Measurements from ENCODE around the gene TUBGCP2. TPM values are rescaled to one million over a fixed set of nuclear protein-coding genes. Genes with fewer than 3 reads are reported as not detected.

TUBGCP2 gene
- total RNA-seq, 1 experiment from 2014 or later: 21.4 TPM

DNA sequence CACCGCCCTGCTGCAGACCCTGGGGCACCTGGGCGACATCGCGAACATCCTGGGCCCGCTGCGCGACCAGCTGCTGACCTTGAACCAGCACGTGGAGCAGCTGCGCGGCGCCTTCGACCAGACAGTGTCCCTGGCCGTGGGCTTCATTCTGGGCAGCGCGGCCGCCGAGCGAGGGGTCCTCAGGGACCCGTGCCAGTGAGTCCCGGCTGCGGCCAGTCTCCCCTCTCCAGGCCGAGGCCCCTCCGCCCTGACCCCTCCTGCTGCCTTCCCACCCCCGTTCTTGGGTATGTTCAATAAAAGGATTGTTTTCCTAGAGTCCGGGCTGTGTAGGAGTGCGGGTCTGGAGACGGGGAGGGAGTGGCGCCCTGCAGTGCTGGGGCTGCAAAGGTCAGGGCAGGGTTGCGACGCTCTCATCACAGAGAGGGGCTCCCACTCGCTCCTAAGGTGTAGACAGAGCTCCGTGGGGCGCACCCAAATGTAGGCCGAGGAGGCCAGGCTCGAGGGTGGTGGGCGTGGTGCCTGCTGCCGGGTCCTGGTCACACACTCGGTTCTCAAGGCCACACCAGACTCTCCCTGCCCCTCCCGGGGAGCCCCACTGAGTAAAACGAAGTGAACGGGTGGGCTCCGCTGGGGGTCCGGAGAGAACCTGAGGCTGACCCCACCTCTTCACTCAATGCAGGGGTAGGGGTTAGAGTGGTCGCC, 77.3 kb downstream of the TUBGCP2 start:
- no peaks in the 10 kb centered on the region for H3K4me1 ChIP-seq (ENCODE audit: low read length)
- no peak for DNase-seq
- H3K79me2 ChIP-seq (ENCODE audit: low read length): no peaks in the 10 kb centered on the region
- no peak overlapping the region for H3K27ac ChIP-seq (ENCODE audit: low read length)
- no peak overlapping the region for H3K4me3 ChIP-seq (ENCODE audit: low read length)
- no peaks in the 10 kb centered on the region for H3K36me3 ChIP-seq (ENCODE audit: insufficient read depth, low read length)
- H4K20me1 ChIP-seq (ENCODE audit: insufficient read depth, low read depth, low read length): no peaks in the 10 kb centered on the region
- H3K9ac ChIP-seq (ENCODE audit: low read length): no peak overlapping the region
- no peaks in the 10 kb centered on the region for H3K9me2 ChIP-seq (replicated peaks; ENCODE audit: insufficient read depth, low read length)
- no peak overlapping the region for H3K4me2 ChIP-seq (ENCODE audit: low read depth, low read length, poor library complexity, severe bottlenecking)
- H3K9me3 ChIP-seq (ENCODE audit: low read length): no peaks in the 10 kb centered on the region
- no peaks in the 10 kb centered on the region for H3K27me3 ChIP-seq (ENCODE audit: low read length)
- H2AFZ ChIP-seq (ENCODE audit: low read length): no peak overlapping the region

- Histone ChIP-seq H4K20me1 (ENCODE audit: insufficient read depth, low read depth, low read length) (no peaks in the 10 kb centered on the region), H3K27me3 (ENCODE audit: low read length) (no peaks in the 10 kb centered on the region), H3K9me2 (replicated peaks; ENCODE audit: insufficient read depth, low read length) (no peaks in the 10 kb centered on the region), H3K36me3 (ENCODE audit: insufficient read depth, low read length) (no peaks in the 10 kb centered on the region), H3K4me2 (ENCODE audit: low read depth, low read length, poor library complexity, severe bottlenecking) (no peak overlapping the region), H3K79me2 (ENCODE audit: low read length) (no peaks in the 10 kb centered on the region), H2AFZ (ENCODE audit: low read length) (no peak overlapping the region), H3K27ac (ENCODE audit: low read length) (no peak overlapping the region), H3K4me1 (ENCODE audit: low read length) (no peaks in the 10 kb centered on the region), H3K9ac (ENCODE audit: low read length) (no peak overlapping the region), H3K9me3 (ENCODE audit: low read length) (no peaks in the 10 kb centered on the region), H3K4me3 (ENCODE audit: low read length) (no peak overlapping the region)
- DNase-seq: no peak
Observed at GRCh38 chr10:133230387-133231195, 78.1 kb downstream of the TUBGCP2 start.

DNA sequence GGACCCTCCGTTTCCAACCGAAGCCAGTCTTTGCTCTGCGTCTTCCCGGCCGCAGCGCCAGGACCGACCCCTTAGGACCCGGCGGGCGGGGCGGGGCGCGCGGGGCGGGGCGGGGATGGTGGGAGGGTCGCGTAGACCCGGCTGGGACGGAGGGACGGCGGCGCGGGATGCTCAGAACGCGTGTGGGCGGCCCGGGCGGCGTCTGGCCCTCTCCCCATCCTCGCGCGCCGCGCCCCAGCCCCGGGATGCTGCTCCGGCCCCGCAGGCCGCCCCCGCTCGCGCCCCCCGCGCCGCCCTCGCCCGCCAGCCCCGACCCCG, 78.7 kb downstream of the TUBGCP2 start, which contains the start of gene UTF1:
TSS of gene UTF1 (plus strand) at position 174 of the 318 bp plus-strand sequence. CDS start at position 246, 72 bp downstream.
- Histone ChIP-seq H3K4me1 (ENCODE audit: low read length) (no peaks in the 10 kb centered on the region), H3K36me3 (ENCODE audit: insufficient read depth, low read length) (no peaks in the 10 kb centered on the region), H3K79me2 (ENCODE audit: low read length) (no peaks in the 10 kb centered on the region), H3K4me2 (ENCODE audit: low read depth, low read length, poor library complexity, severe bottlenecking) (no peak within 1 kb of the TSS), H4K20me1 (ENCODE audit: insufficient read depth, low read depth, low read length) (no peaks in the 10 kb centered on the region), H3K27me3 (ENCODE audit: low read length) (no peaks in the 10 kb centered on the region), H3K27ac (ENCODE audit: low read length) (no peak within 1 kb of the TSS), H2AFZ (ENCODE audit: low read length) (no peak within 1 kb of the TSS), H3K9me3 (ENCODE audit: low read length) (no peaks in the 10 kb centered on the region), H3K9me2 (replicated peaks; ENCODE audit: insufficient read depth, low read length) (no peaks in the 10 kb centered on the region), H3K9ac (ENCODE audit: low read length) (no peak within 1 kb of the TSS), H3K4me3 (ENCODE audit: low read length) (no peak within 1 kb of the TSS)
- no peak for DNase-seq

DNA sequence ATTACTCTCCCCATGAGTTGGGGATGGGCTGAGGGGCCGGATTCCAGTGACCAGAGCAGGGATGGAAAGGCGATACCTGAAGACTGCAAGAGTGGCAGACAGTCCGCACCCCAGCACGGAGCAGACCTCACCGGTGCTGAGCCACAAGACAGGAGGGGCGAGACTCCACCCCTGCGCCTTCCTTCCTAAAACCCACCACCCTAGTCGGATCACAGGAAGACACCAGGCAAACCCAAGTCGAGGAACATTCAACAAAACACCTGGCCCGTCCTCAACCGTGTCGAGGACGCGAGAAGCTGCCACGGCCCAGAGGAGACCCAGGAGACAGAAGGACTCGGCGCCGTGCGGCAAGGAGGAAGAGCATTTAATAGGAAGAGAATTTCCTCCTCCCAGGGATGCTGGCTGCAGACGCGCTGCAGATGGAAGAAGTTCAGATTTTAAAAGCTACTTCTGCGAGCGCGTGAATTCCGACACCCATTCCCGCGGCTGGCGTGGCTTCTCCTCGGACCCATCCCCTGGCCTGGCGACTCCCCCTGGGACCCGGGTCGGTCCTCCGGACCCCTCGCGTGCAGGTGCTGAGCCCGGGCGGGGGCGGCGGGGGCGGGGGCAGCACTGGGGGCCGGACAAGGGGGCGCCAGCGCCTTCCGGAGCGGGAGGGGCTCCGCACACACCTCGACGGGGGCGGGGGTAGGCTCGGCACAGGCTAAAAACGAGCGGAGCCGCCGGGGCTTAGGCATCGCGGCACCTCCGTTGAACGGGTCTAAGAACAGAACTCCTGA, 79.2 kb downstream of the TUBGCP2 start:
- Histone ChIP-seq H3K9me2 (replicated peaks; ENCODE audit: insufficient read depth, low read length) (no peaks in the 10 kb centered on the region), H3K4me2 (ENCODE audit: low read depth, low read length, poor library complexity, severe bottlenecking) (no peak overlapping the region), H3K9me3 (ENCODE audit: low read length) (no peaks in the 10 kb centered on the region), H3K4me1 (ENCODE audit: low read length) (no peaks in the 10 kb centered on the region), H3K27ac (ENCODE audit: low read length) (no peak overlapping the region), H4K20me1 (ENCODE audit: insufficient read depth, low read depth, low read length) (no peaks in the 10 kb centered on the region), H2AFZ (ENCODE audit: low read length) (no peak overlapping the region), H3K36me3 (ENCODE audit: insufficient read depth, low read length) (no peaks in the 10 kb centered on the region), H3K9ac (ENCODE audit: low read length) (no peak overlapping the region), H3K4me3 (ENCODE audit: low read length) (no peak overlapping the region), H3K79me2 (ENCODE audit: low read length) (no peaks in the 10 kb centered on the region), H3K27me3 (ENCODE audit: low read length) (no peaks in the 10 kb centered on the region)
- no peak for DNase-seq

Small RNAs within 50 kb of the gene (small RNA-seq; reads per million reads assigned to genes)
- gene BANF1P2: not detected

Other genes with a start within 250 kb of the TUBGCP2 start
- gene ADGRA1, start 220.9 kb downstream of the TUBGCP2 start, total RNA-seq (2014; rRNA removed; shearing (Covaris generic); ENCODE audit: low replicate concordance): not detected in 2 replicates
- not detected in 2 replicates for gene KNDC1, start 148.7 kb downstream of the TUBGCP2 start, total RNA-seq (2014; rRNA removed; shearing (Covaris generic); ENCODE audit: low replicate concordance)
- gene UTF1, start 78.7 kb downstream of the TUBGCP2 start, total RNA-seq (2014; rRNA removed; shearing (Covaris generic); ENCODE audit: low replicate concordance): not detected in 2 replicates
- not detected in 2 replicates for gene VENTX, start 71.0 kb downstream of the TUBGCP2 start, total RNA-seq (2014; rRNA removed; shearing (Covaris generic); ENCODE audit: low replicate concordance)
- 0.71 and 3.8 TPM in 2 replicates for gene ADAM8, start 32.0 kb downstream of the TUBGCP2 start, total RNA-seq (2014; rRNA removed; shearing (Covaris generic); ENCODE audit: low replicate concordance)
- gene ZNF511, start within 50 bp of the TUBGCP2 start, total RNA-seq (2014; rRNA removed; shearing (Covaris generic); ENCODE audit: low replicate concordance): 14.0 and 38.6 TPM in 2 replicates
- gene CALY, start 28.0 kb upstream of the TUBGCP2 start, total RNA-seq (2014; rRNA removed; shearing (Covaris generic); ENCODE audit: low replicate concordance): not detected in 2 replicates
- not detected in 2 replicates for gene PRAP1, start 38.5 kb upstream of the TUBGCP2 start, total RNA-seq (2014; rRNA removed; shearing (Covaris generic); ENCODE audit: low replicate concordance)
- 0.97 and 1.5 TPM in 2 replicates for gene FUOM, start 49.1 kb upstream of the TUBGCP2 start, total RNA-seq (2014; rRNA removed; shearing (Covaris generic); ENCODE audit: low replicate concordance)
- gene ECHS1, start 64.5 kb upstream of the TUBGCP2 start, total RNA-seq (2014; rRNA removed; shearing (Covaris generic); ENCODE audit: low replicate concordance): 37.3 and 71.9 TPM in 2 replicates
- gene PAOX, start 70.4 kb upstream of the TUBGCP2 start, total RNA-seq (2014; rRNA removed; shearing (Covaris generic); ENCODE audit: low replicate concordance): 1.6 TPM in 1 of 2 replicates, not detected in the other
- 26.9 and 33.6 TPM in 2 replicates for gene MTG1, start 85.3 kb upstream of the TUBGCP2 start, total RNA-seq (2014; rRNA removed; shearing (Covaris generic); ENCODE audit: low replicate concordance)
- gene SPRN, start 115.8 kb upstream of the TUBGCP2 start, total RNA-seq (2014; rRNA removed; shearing (Covaris generic); ENCODE audit: low replicate concordance): not detected in 2 replicates
- 6.9 and 7.0 TPM in 2 replicates for gene SCART1, start 145.1 kb upstream of the TUBGCP2 start, total RNA-seq (2014; rRNA removed; shearing (Covaris generic); ENCODE audit: low replicate concordance)
- 0.61 TPM in 1 of 2 replicates, not detected in the other for gene CYP2E1, start 218.5 kb upstream of the TUBGCP2 start, total RNA-seq (2014; rRNA removed; shearing (Covaris generic); ENCODE audit: low replicate concordance)